Esophagus muscularis mucosa (tissue), 4 donors: ENCODE measurements around the gene LILRA5. TPM values are rescaled to one million over a fixed set of nuclear protein-coding genes. Genes with fewer than 3 reads are reported as not detected.
A peak's percentile ranks its signal among the peaks of the same experiment; 100 is the strongest.

Experiments
- DNase-seq: peaks from one replicate; pipeline ENCODE4 v3.0.0-alpha.2; 2017; ENCODE audit errors: extremely low spot score
- H3K27ac ChIP-seq, 4 donors: fragments of 200-600 bp; sonication (generic); replicated peaks in 1 of 4; 1 replicate in 3 of 4; 2 replicates in 1 of 4; pipeline ENCODE4 v1.5.1; 2016 to 2019; ENCODE audit warnings: mild to moderate bottlenecking in 1 of 4
- H3K27me3 ChIP-seq, 4 donors: fragments of 200-600 bp; sonication (generic); one replicate each; pipeline versions ENCODE4 v1.5.1 to v1.6.0; 2016 to 2019
- H3K36me3 ChIP-seq, 4 donors: fragments of 200-600 bp; sonication (generic); one replicate each; pipeline ENCODE4 v1.5.1; 2016 to 2019
- H3K4me1 ChIP-seq, 4 donors: fragments of 200-600 bp; sonication (generic); one replicate each; pipeline ENCODE4 v1.5.1; 2016 to 2019
- H3K4me3 ChIP-seq, 4 donors: fragments of 200-600 bp; sonication (generic); 1 replicate in 2 of 4; 2 replicates in 2 of 4; pipeline ENCODE4 v1.5.1; 2016 to 2019; ENCODE audit warnings: mild to moderate bottlenecking in 4 of 4, moderate library complexity in 1 of 4
- H3K9me3 ChIP-seq, 4 donors: fragments of 200-600 bp; sonication (generic); 1 replicate in 3 of 4; 2 replicates in 1 of 4; pipeline ENCODE4 v1.5.1; 2016 to 2019
- CTCF ChIP-seq, 3 experiments: fragments of 200-600 bp in 2 of 3; fragments of 450-650 bp in 1 of 3; sonication (generic) in 2 of 3; IDR thresholded peaks; one replicate each; pipeline ENCODE4 v1.5.1; 2017 to 2019; ENCODE audit warnings: antibody characterized with exemption in 3 of 3, mild to moderate bottlenecking in 2 of 3, moderate library complexity in 1 of 3
- EP300 ChIP-seq: sonication (generic); formaldehyde crosslinking; IDR thresholded peaks from one replicate; pipeline ENCODE4 v1.6.1; 2017; ENCODE audit warnings: antibody characterized with exemption
- POLR2A ChIP-seq: fragments of 450-650 bp; IDR thresholded peaks from one replicate; pipeline ENCODE4 v1.6.1; 2017; ENCODE audit warnings: antibody characterized with exemption, moderate library complexity, mild to moderate bottlenecking, low read depth
- POLR2AphosphoS5 ChIP-seq, 2 donors: sonication (generic); formaldehyde crosslinking; IDR thresholded peaks; one replicate each; pipeline ENCODE4 v1.6.1; 2017; ENCODE audit warnings: antibody characterized with exemption in 2 of 2
- WGBS: methylation state at CpG from one replicate; pipeline ENCODE4 v1.1.5; 2018; 5-methylcytosine and 5-hydroxymethylcytosine counted together
- intact Hi-C: fragments of 100-400 bp; cut with DNase I; formaldehyde crosslinking; loops from one replicate; pipeline ENCODE4 v1.15.1; 2023
- small RNA-seq, 3 donors: library from RNA; depleted of rRNA; stranded (forward); fragments of <200 nt; gene quantifications; one replicate each; pipeline ENCODE3, GENCODE V24; 2016
- total RNA-seq, 4 donors: library from RNA; depleted of rRNA; stranded (reverse); fragments of >200 nt; gene quantifications; one replicate each; pipeline versions ENCODE4 v1.1.0 to v1.2.1, GENCODE V29; 2016

LILRA5 gene
- total RNA-seq, 4 donors from 2014 or later, result 1.5 to 12.1 (median 2.7) TPM

- H3K27me3 ChIP-seq, result peaks cover 0 to 48% (median 0%) of the 10 kb centered on the region in 4 donors
- no peaks in the 10 kb centered on the region for H3K36me3 ChIP-seq
- no peaks in the 10 kb centered on the region for H3K9me3 ChIP-seq
- intact Hi-C loops, result no loop called here
- H3K27ac ChIP-seq, result no peak overlapping the region
- no peaks in the 10 kb centered on the region for H3K4me1 ChIP-seq
- H3K4me3 ChIP-seq, result no peak overlapping the region
- 65% methylated on average over 2 of the region's 2 CpGs for WGBS
- TF ChIP-seq CTCF (IDR thresholded peaks at IDR 0.05), result no peak
- no peak for TF ChIP-seq POLR2A
- TF ChIP-seq EP300, result no peak
- TF ChIP-seq POLR2AphosphoS5 (IDR thresholded peaks at IDR 0.05), result no peak
- DNase-seq, result no peak
Measured at GRCh38 chr19:54268936-54269335, 44.0 kb downstream of the LILRA5 start.

GRCh38 chr19:54266133-54266532 lies 46.8 kb downstream of the LILRA5 start:
- TF ChIP-seq POLR2A (no peak), POLR2AphosphoS5 (IDR thresholded peaks at IDR 0.05) (no peak), CTCF (IDR thresholded peaks at IDR 0.05) (peak; percentile 53 to 69 (median 56))
- Histone ChIP-seq H3K4me1 (no peaks in the 10 kb centered on the region), H3K27me3 (peaks cover 0 to 32% (median 0%) of the 10 kb centered on the region in 4 donors), H3K27ac (no peak overlapping the region), H3K36me3 (no peaks in the 10 kb centered on the region), H3K4me3 (no peak overlapping the region), H3K9me3 (no peaks in the 10 kb centered on the region)
- intact Hi-C loops, result no loop called here
- no peak for DNase-seq
- 7% methylated on average over 6 of the region's 6 CpGs for WGBS

- no peak for DNase-seq
- 92% methylated on average over 2 of the region's 2 CpGs for WGBS
- Histone ChIP-seq H3K36me3 (no peaks in the 10 kb centered on the region), H3K27ac (no peak overlapping the region), H3K4me1 (no peaks in the 10 kb centered on the region), H3K4me3 (no peak overlapping the region), H3K9me3 (no peaks in the 10 kb centered on the region), H3K27me3 (peaks cover 0 to 37% (median 0%) of the 10 kb centered on the region in 4 donors)
- TF ChIP-seq POLR2AphosphoS5 (IDR thresholded peaks at IDR 0.05) (no peak), CTCF (IDR thresholded peaks at IDR 0.05) (no peak), EP300 (no peak), POLR2A (no peak)
- intact Hi-C loops, result no loop called here
Measured at GRCh38 chr19:54262470-54262869, 50.5 kb downstream of the LILRA5 start.

GRCh38 chr19:54262066-54262465 lies 50.9 kb downstream of the LILRA5 start:
- H3K36me3 ChIP-seq, result no peaks in the 10 kb centered on the region
- no peaks in the 10 kb centered on the region for H3K4me1 ChIP-seq
- TF ChIP-seq POLR2AphosphoS5 (IDR thresholded peaks at IDR 0.05) (no peak), CTCF (IDR thresholded peaks at IDR 0.05) (no peak), POLR2A (no peak), EP300 (no peak)
- H3K4me3 ChIP-seq, result no peak overlapping the region
- DNase-seq, result no peak
- no peaks in the 10 kb centered on the region for H3K9me3 ChIP-seq
- 81% methylated on average over 6 of the region's 11 CpGs for WGBS
- intact Hi-C loops, result no loop called here
- peaks cover 0 to 39% (median 0%) of the 10 kb centered on the region in 4 donors for H3K27me3 ChIP-seq
- no peak overlapping the region for H3K27ac ChIP-seq

GRCh38 chr19:54257116-54257480 lies 55.9 kb downstream of the LILRA5 start, which contains the start of gene LILRB5:
LILRB5 (minus strand) TSS chr19:54257273; CDS start chr19:54257193, 80 bp downstream.
- 74% methylated on average over 7 of the region's 9 CpGs for WGBS
- DNase-seq, result no peak
- intact Hi-C loops, result no loop called here
- no peaks in the 10 kb centered on the region for H3K4me1 ChIP-seq
- H3K9me3 ChIP-seq, result no peaks in the 10 kb centered on the region
- H3K27ac ChIP-seq, result peak within 1 kb of the TSS in 2 of 4 donors; percentile 34 to 41
- H3K4me3 ChIP-seq, result peak within 1 kb of the TSS; percentile 12 to 42 (median 28)
- no peaks in the 10 kb centered on the region for H3K36me3 ChIP-seq
- TF ChIP-seq POLR2AphosphoS5 (IDR thresholded peaks at IDR 0.05), result peak in 1 of 2 donors; percentile 33
- TF ChIP-seq EP300, result no peak
- peaks cover 0 to 66% (median 9%) of the 10 kb centered on the region in 4 donors for H3K27me3 ChIP-seq

Small RNA genes within 50 kb of the gene (small RNA-seq; reads per million reads assigned to genes)
- gene AC245884.12, result 0 reads per million in 3 donors
- gene MIR4752, result 0 reads per million in 3 donors
- 0 reads per million in 3 donors for gene RNU6-1307P

Other genes with a start within 250 kb of the LILRA5 start
- under 1 TPM in 1 of 4 donors, not detected in 3; 0.33 TPM for gene VSTM1, start 249.3 kb downstream of the LILRA5 start, total RNA-seq
- gene TARM1, start 231.8 kb downstream of the LILRA5 start, total RNA-seq, result not detected
- 1 to 10 TPM in 3 of 4 donors, under 1 TPM in 1; 0.29 to 5.0 (median 1.6) TPM for gene OSCAR, start 212.4 kb downstream of the LILRA5 start, total RNA-seq
- gene NDUFA3, start 210.3 kb downstream of the LILRA5 start, total RNA-seq, result 10 to 100 TPM in 3 of 4 donors, 1 to 10 TPM in 1; 9.1 to 50.9 (median 26.4) TPM
- gene TFPT, start 197.5 kb downstream of the LILRA5 start, total RNA-seq, result 10 to 100 TPM; 10.8 to 26.6 (median 19.8) TPM
- 10 to 100 TPM; 44.9 to 64.3 (median 56.0) TPM for gene PRPF31, start 197.4 kb downstream of the LILRA5 start, total RNA-seq
- 10 to 100 TPM; 15.1 to 25.3 (median 21.1) TPM for gene CNOT3, start 175.4 kb downstream of the LILRA5 start, total RNA-seq
- 10 to 100 TPM in 3 of 4 donors, 1 to 10 TPM in 1; 10.0 to 12.7 (median 11.5) TPM for gene LENG1, start 153.4 kb downstream of the LILRA5 start, total RNA-seq
- gene TMC4, start 140.0 kb downstream of the LILRA5 start, total RNA-seq, result under 1 TPM in 3 of 4 donors, not detected in 1; 0.26 to 0.98 (median 0.33) TPM
- 10 to 100 TPM; 40.3 to 83.2 (median 59.4) TPM for gene MBOAT7, start 123.6 kb downstream of the LILRA5 start, total RNA-seq
- gene TSEN34, start 121.9 kb downstream of the LILRA5 start, total RNA-seq, result 100 to 1,000 TPM in 1 of 4 donors, 10 to 100 TPM in 3; 49.4 to 103 (median 86.8) TPM
- 1,000 to 10,000 TPM; 1,410 to 2,465 (median 1,750) TPM for gene RPS9, start 112.3 kb downstream of the LILRA5 start, total RNA-seq
- gene LILRB3, start 90.2 kb downstream of the LILRA5 start, total RNA-seq, result 10 to 100 TPM in 2 of 4 donors, 1 to 10 TPM in 2; 9.1 to 36.1 (median 11.3) TPM
- 1 to 10 TPM in 3 of 4 donors, under 1 TPM in 1; 0.86 to 2.9 (median 2.6) TPM for gene LILRA6, start 70.4 kb downstream of the LILRA5 start, total RNA-seq
- gene LILRB5, start 55.9 kb downstream of the LILRA5 start, total RNA-seq, result 10 to 100 TPM; 16.6 to 26.6 (median 21.4) TPM
- 1 to 10 TPM; 2.1 to 5.6 (median 2.6) TPM for gene LILRB2, start 32.1 kb downstream of the LILRA5 start, total RNA-seq
- not detected for gene LILRA4, start 26.0 kb upstream of the LILRA5 start, total RNA-seq
- 10 to 100 TPM in 3 of 4 donors, 1 to 10 TPM in 1; 7.6 to 23.4 (median 13.0) TPM for gene LAIR1, start 51.8 kb upstream of the LILRA5 start, total RNA-seq
- 1 to 10 TPM in 3 of 4 donors, under 1 TPM in 1; 0.83 to 8.0 (median 5.6) TPM for gene TTYH1, start 102.3 kb upstream of the LILRA5 start, total RNA-seq
- gene LENG8, start 136.0 kb upstream of the LILRA5 start, total RNA-seq, result 100 to 1,000 TPM in 1 of 4 donors, 10 to 100 TPM in 3; 42.9 to 115 (median 72.2) TPM
- gene LENG9, start 150.6 kb upstream of the LILRA5 start, total RNA-seq, result 1 to 10 TPM; 5.4 to 9.3 (median 8.1) TPM
- gene CDC42EP5, start 160.1 kb upstream of the LILRA5 start, total RNA-seq, result 10 to 100 TPM; 10.8 to 27.1 (median 20.6) TPM
- gene LAIR2, start 189.7 kb upstream of the LILRA5 start, total RNA-seq, result not detected